Caco-2 (cell line): Measurements from ENCODE around the gene FSD1. TPM values are rescaled to one million over a fixed set of nuclear protein-coding genes. Genes with fewer than 3 reads are reported as not detected.

Experiments used
- BruUV-seq: library from RNA; stranded (reverse); fragments of 400-500 nt; replicated peaks from 2 replicates; lab custom pipeline; 2021; lab: Mats Ljungman, UMichigan
- CTCF ChIA-PET: fragments of 300-600 bp; sonication (Branson Sonifier 250); formaldehyde crosslinking; loops from one replicate; lab custom pipeline; 2022; ENCODE audit warnings: antibody characterized with exemption; lab: Charles Lee
- POLR2A ChIA-PET: fragments of 300-600 bp; sonication (Branson Sonifier 250); formaldehyde crosslinking; loops from one replicate; lab custom pipeline; 2022; ENCODE audit warnings: antibody characterized with exemption; lab: Charles Lee
- DNase-seq, 2 experiments: peaks; one replicate each; pipeline versions ENCODE4 v3.0.0 to v3.0.0-alpha.2; 2020 to 2022
- H3K27me3 ChIP-seq: replicated peaks from 2 replicates; pipeline ENCODE4 v1.6.0; 2011; ENCODE audit warnings: low read length; ENCODE audit not compliant: control insufficient read depth, insufficient read depth
- H3K36me3 ChIP-seq: 2 replicates; pipeline ENCODE4 v1.5.1; 2011; ENCODE audit warnings: low read length; ENCODE audit not compliant: control insufficient read depth, insufficient read depth
- H3K4me1 ChIP-seq: fragments of 250-450 bp; sonication (Bioruptor Pico); 2 replicates; pipeline ENCODE4 v1.5.1; 2020; ENCODE audit warnings: mild to moderate bottlenecking
- H3K4me3 ChIP-seq: 2 replicates; pipeline ENCODE4 v1.5.1; 2011; ENCODE audit warnings: low read depth, mild to moderate bottlenecking, control low read depth, low read length
- H3K9me3 ChIP-seq: fragments of 250-450 bp; sonication (Bioruptor Pico); 2 replicates; pipeline ENCODE4 v1.5.1; 2020; ENCODE audit warnings: mild to moderate bottlenecking, moderate library complexity
- H3K27ac Mint-ChIP-seq: one replicate; pipeline ENCODE4 v1.8.0; 2022; ENCODE audit warnings: mixed read lengths; ENCODE audit not compliant: unreplicated experiment
- H3K27me3 Mint-ChIP-seq: one replicate; pipeline ENCODE4 v1.8.0; 2022; ENCODE audit warnings: mixed read lengths; ENCODE audit not compliant: insufficient read depth, unreplicated experiment
- H3K36me3 Mint-ChIP-seq: one replicate; pipeline ENCODE4 v1.8.0; 2022; ENCODE audit warnings: mild to moderate bottlenecking, mixed read lengths; ENCODE audit not compliant: insufficient read depth, unreplicated experiment
- H3K4me1 Mint-ChIP-seq: one replicate; pipeline ENCODE4 v1.8.0; 2022; ENCODE audit warnings: low read depth, mixed read lengths; ENCODE audit not compliant: unreplicated experiment
- H3K4me3 Mint-ChIP-seq: one replicate; pipeline ENCODE4 v1.8.0; 2022; ENCODE audit warnings: mild to moderate bottlenecking, moderate library complexity, mixed read lengths; ENCODE audit not compliant: unreplicated experiment
- H3K9me3 Mint-ChIP-seq: one replicate; pipeline ENCODE4 v1.8.0; 2022; ENCODE audit warnings: mixed read lengths; ENCODE audit not compliant: unreplicated experiment
- CTCF ChIP-seq, 2 experiments: fragments of 200-600 bp in 1 of 2; IDR thresholded peaks; 1 replicate in 1 of 2; 2 replicates in 1 of 2; pipeline versions ENCODE4 v1.5.1 to v1.8.0; 2011 to 2022; ENCODE audit warnings: antibody characterized with exemption in 1 of 2, control low read depth in 1 of 2, inconsistent platforms in 1 of 2, low read depth in 1 of 2, low read length in 1 of 2, mild to moderate bottlenecking in 1 of 2, moderate library complexity in 1 of 2; ENCODE audit not compliant: insufficient read depth in 1 of 2, severe bottlenecking in 1 of 2, unreplicated experiment in 1 of 2
- intact Hi-C: fragments of 100-400 bp; cut with micrococcal nuclease; formaldehyde crosslinking; loops from one replicate; pipeline ENCODE4 v1.10.0; 2022; ENCODE audit not compliant: unreplicated experiment
- total RNA-seq: library from RNA; stranded (reverse); gene quantifications from 2 replicates; pipeline ENCODE4 v1.2.3, GENCODE V29; 2022

FSD1 gene
- total RNA-seq, 1 experiment from 2014 or later = 9.0 TPM

GRCh38 chr19:4369888-4370260 is 65.5 kb downstream of the FSD1 start:
- no TSS peak for BruUV-seq
- peaks cover 80% of the 10 kb centered on the region for H3K36me3 Mint-ChIP-seq
- Histone ChIP-seq H3K9me3 (no peaks in the 10 kb centered on the region), H3K4me1 (peaks cover 15% of the 10 kb centered on the region), H3K36me3 (peaks cover 2% of the 10 kb centered on the region), H3K27me3 (no peaks in the 10 kb centered on the region), H3K4me3 (no peak overlapping the region)
- intact Hi-C loops = no loop called here
- no peaks in the 10 kb centered on the region for H3K4me1 Mint-ChIP-seq
- H3K4me3 Mint-ChIP-seq = no peak overlapping the region
- peak in 1 of 2 experiments; percentile 40 for DNase-seq
- H3K27ac Mint-ChIP-seq = peak overlapping the region; percentile 71
- ChIA-PET POLR2A (no interaction called here), CTCF (interaction anchor here (0.6 to 1.1 kb wide), 4 partner anchors 19 to 85 kb away, joined by 3 to 7 read pairs (median 4); partner anchors contain the start of gene CHAF1A)
- no peaks in the 10 kb centered on the region for H3K9me3 Mint-ChIP-seq
- peak in 1 of 2 experiments; percentile 33 for TF ChIP-seq CTCF (IDR thresholded peaks at IDR 0.05; ENCODE audit: insufficient read depth in 1 of 2, low read depth in 1 of 2, low read length in 1 of 2, severe bottlenecking in 1 of 2, unreplicated experiment in 1 of 2)
- no peaks in the 10 kb centered on the region for H3K27me3 Mint-ChIP-seq

DNA sequence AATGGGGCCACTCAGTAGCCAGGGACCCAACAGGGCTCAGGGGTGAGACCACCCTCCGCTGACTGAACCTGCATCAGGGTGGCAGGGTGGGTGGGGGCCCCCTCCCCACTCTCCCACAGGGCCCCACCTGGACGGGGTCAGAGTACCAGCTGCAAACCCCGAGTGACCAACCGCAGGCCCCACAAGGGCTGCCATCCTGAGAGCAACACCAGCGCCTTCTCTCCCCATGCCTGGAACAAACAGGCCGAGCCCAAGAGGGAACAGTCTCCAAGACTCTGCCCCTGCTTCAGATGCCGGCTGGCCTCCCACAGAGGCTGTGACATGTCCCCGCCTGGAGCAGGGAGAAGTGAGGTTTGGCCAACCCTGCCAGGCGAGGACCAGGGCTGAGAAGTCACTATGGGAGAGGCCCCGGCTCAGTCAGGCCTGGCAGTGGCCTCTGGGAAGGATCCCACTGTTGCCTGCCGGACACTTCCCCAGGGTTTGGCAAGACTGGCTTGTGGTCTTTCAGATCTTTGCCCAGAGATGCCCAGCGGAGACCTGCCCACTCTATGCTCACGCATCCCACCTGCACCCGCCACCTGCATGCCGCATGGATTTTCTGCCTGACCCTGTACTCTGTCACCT is 66.1 kb downstream of the FSD1 start:
- Mint-ChIP-seq H3K36me3 (peaks cover 80% of the 10 kb centered on the region), H3K4me3 (no peak overlapping the region), H3K27me3 (no peaks in the 10 kb centered on the region), H3K27ac (no peak overlapping the region), H3K4me1 (peaks cover 4% of the 10 kb centered on the region), H3K9me3 (no peaks in the 10 kb centered on the region)
- no TSS peak for BruUV-seq
- ChIA-PET POLR2A (no interaction called here), CTCF (interaction anchor here (0.6 to 1.1 kb wide), 4 partner anchors 18 to 86 kb away, joined by 3 to 7 read pairs (median 4); partner anchors contain the start of gene CHAF1A)
- no peak for TF ChIP-seq CTCF (IDR thresholded peaks at IDR 0.05; ENCODE audit: insufficient read depth in 1 of 2, low read depth in 1 of 2, low read length in 1 of 2, severe bottlenecking in 1 of 2, unreplicated experiment in 1 of 2)
- no peaks in the 10 kb centered on the region for H3K27me3 ChIP-seq
- DNase-seq = no peak
- peaks cover 20% of the 10 kb centered on the region for H3K4me1 ChIP-seq
- intact Hi-C loops = no loop called here
- H3K36me3 ChIP-seq = peaks cover 2% of the 10 kb centered on the region
- no peak overlapping the region for H3K4me3 ChIP-seq
- H3K9me3 ChIP-seq = no peaks in the 10 kb centered on the region

GRCh38 chr19:4371247-4372164 is 67.1 kb downstream of the FSD1 start:
- H3K27me3 Mint-ChIP-seq = no peaks in the 10 kb centered on the region
- ChIA-PET CTCF (no interaction called here), POLR2A (no interaction called here)
- no peak overlapping the region for H3K4me3 ChIP-seq
- H3K27ac Mint-ChIP-seq = peak overlapping the region; percentile 70
- intact Hi-C loops = no loop called here
- no peaks in the 10 kb centered on the region for H3K9me3 Mint-ChIP-seq
- H3K27me3 ChIP-seq = no peaks in the 10 kb centered on the region
- H3K9me3 ChIP-seq = no peaks in the 10 kb centered on the region
- H3K4me1 Mint-ChIP-seq = peaks cover 14% of the 10 kb centered on the region
- no peak for TF ChIP-seq CTCF (IDR thresholded peaks at IDR 0.05; ENCODE audit: insufficient read depth in 1 of 2, low read depth in 1 of 2, low read length in 1 of 2, severe bottlenecking in 1 of 2, unreplicated experiment in 1 of 2)
- BruUV-seq = no TSS peak
- H3K4me1 ChIP-seq = peaks cover 29% of the 10 kb centered on the region
- H3K36me3 ChIP-seq = peaks cover 2% of the 10 kb centered on the region
- peaks cover 74% of the 10 kb centered on the region for H3K36me3 Mint-ChIP-seq
- no peak overlapping the region for H3K4me3 Mint-ChIP-seq
- DNase-seq = no peak
